ENCODE measurements around the gene JAKMIP2.

DNA sequence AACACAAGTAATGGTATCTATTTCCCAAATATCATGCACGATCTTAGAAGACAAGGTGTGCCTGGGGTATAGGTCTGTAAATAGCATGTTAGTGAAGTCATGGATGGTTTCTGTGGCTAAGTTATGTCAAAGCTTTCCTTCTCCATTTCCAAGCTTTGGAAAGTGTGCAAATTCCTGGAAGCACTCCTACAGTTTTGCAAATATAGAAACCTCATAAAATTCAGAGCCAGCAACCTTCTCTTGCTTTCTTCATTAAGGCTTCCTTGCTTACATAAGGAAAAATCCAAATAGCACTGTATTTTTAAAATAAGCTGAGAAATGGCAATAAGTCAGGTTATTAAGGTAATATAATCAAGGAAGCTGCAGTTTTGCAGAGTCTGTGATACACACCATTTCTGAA lies 138.1 kb downstream of the JAKMIP2 start:
- TF ChIP-seq POLR2A (IDR thresholded peaks at IDR 0.05): no peak
- TF ChIP-seq, protein P1, sequence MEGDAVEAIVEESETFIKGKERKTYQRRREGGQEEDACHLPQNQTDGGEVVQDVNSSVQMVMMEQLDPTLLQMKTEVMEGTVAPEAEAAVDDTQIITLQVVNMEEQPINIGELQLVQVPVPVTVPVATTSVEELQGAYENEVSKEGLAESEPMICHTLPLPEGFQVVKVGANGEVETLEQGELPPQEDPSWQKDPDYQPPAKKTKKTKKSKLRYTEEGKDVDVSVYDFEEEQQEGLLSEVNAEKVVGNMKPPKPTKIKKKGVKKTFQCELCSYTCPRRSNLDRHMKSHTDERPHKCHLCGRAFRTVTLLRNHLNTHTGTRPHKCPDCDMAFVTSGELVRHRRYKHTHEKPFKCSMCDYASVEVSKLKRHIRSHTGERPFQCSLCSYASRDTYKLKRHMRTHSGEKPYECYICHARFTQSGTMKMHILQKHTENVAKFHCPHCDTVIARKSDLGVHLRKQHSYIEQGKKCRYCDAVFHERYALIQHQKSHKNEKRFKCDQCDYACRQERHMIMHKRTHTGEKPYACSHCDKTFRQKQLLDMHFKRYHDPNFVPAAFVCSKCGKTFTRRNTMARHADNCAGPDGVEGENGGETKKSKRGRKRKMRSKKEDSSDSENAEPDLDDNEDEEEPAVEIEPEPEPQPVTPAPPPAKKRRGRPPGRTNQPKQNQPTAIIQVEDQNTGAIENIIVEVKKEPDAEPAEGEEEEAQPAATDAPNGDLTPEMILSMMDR (IDR thresholded peaks at IDR 0.05): no peak
